HUES48 (cell line): ENCODE results near the gene MEX3D.

Experiments
- H3K27ac ChIP-seq: one replicate; pipeline ENCODE4 v1.7.0; 2013; ENCODE audit warnings: low read depth, low read length, inconsistent platforms
- H3K27me3 ChIP-seq: 2 replicates; pipeline ENCODE4 v1.6.1; 2013; ENCODE audit warnings: mild to moderate bottlenecking, low read length; ENCODE audit not compliant: control insufficient read depth, insufficient read depth
- H3K36me3 ChIP-seq: 2 replicates; pipeline ENCODE4 v1.6.1; 2013; ENCODE audit warnings: low read length; ENCODE audit not compliant: control insufficient read depth, insufficient read depth
- H3K4me1 ChIP-seq: 2 replicates; pipeline ENCODE4 v1.6.1; 2013; ENCODE audit warnings: mild to moderate bottlenecking, low read length; ENCODE audit not compliant: control insufficient read depth, insufficient read depth
- H3K4me3 ChIP-seq: 2 replicates; pipeline ENCODE4 v1.5.1; 2013; ENCODE audit warnings: mild to moderate bottlenecking, low read depth, low read length
- H3K9ac ChIP-seq: 2 replicates; pipeline ENCODE4 v1.6.1; 2013; ENCODE audit warnings: mild to moderate bottlenecking, low read depth, low read length, moderate library complexity
- H3K9me3 ChIP-seq: 2 replicates; pipeline ENCODE4 v1.6.1; 2013; ENCODE audit warnings: low read length; ENCODE audit not compliant: control insufficient read depth, insufficient read depth

MEX3D gene

DNA sequence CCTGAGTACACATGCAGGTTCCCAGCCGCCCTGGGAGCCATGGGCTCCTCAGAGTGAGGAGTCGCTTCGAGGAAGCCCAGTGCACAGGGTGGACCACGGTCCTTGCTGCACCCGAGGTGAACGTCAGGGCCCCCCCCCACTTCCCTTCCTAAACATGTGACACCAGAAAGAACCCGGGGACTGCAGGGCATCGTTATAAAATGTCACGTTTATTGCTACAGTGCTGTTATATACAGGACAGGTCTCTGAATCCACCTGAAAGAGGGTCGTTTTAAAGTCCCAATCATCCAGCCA lies 40.9 kb upstream of the MEX3D start:
- H3K4me1 ChIP-seq: peaks cover 5% of the 10 kb centered on the region; the same call in 1 of the 2 replicates
- H3K9me3 ChIP-seq: no peaks in the 10 kb centered on the region
- H3K36me3 ChIP-seq: peaks cover 43% of the 10 kb centered on the region
- no peak overlapping the region for H3K4me3 ChIP-seq
- no peaks in the 10 kb centered on the region for H3K27me3 ChIP-seq
- no peak overlapping the region for H3K27ac ChIP-seq
- no peak overlapping the region for H3K9ac ChIP-seq

DNA sequence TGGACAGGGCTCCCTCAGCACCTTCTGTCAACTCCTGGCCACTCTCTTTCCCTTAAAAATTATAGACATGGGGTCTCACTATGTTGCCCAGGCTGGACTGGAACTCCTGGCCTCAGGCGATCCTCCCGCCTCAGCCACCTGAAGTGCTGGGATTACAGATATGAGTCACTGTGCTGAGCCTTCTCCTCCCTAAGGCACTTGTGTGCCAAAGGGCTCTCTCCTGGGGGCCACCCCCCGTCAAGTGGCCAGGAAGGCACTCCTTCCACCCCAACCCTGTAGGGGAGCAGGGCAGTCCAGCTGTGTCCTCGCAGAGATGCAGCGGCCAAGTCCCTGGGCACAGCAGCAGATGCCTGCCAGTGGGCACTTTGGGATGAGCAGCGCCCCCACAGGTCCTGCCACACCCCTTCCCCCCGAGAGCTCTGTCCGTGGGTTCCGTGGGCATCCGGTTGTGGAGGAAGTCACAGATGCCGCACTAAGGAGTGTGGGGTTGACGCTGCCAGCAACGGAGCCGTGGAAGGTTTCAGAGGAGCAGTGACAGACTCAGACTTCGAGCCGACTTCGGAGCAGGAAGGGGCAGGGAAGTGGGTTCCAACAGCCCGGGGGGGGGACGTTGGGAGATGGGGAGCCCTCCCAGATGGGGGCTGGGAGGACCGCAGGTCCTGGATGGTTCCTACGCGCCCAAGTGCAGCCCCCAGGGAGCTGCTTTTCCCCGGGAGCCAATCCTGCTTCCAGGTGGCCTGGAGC lies 40.4 kb upstream of the MEX3D start:
- no peak overlapping the region for H3K4me3 ChIP-seq
- H3K36me3 ChIP-seq: peaks cover 38% of the 10 kb centered on the region
- no peaks in the 10 kb centered on the region for H3K9me3 ChIP-seq
- H3K4me1 ChIP-seq: peaks cover 5% of the 10 kb centered on the region; the same call in 1 of the 2 replicates
- no peak overlapping the region for H3K9ac ChIP-seq
- H3K27me3 ChIP-seq: no peaks in the 10 kb centered on the region
- no peak overlapping the region for H3K27ac ChIP-seq

DNA sequence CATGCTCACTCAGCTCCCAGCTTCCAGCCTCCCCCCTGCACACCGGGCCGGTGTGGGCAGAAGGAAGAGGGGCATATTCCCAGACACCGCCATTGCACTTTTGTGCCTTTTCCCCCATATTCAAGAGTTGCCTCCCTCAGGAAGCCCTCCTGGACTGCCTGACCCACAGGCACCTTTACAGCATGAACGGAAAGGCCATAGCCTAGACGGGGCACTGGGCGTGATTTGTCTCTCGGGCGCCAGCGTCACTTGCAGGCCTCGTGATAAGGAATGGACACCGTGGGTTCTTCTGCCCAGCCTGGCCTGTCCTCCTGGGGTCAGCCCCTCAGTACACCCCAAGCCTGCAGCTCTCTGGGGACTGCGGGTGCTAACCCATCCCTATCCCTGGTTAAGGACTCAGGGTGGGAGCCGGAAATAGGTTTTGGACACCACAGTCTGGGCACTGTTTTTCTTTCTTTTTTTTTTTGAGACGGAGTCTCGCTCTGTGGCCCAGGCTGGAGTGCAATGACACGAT lies 38.1 kb upstream of the MEX3D start:
- Histone ChIP-seq H3K9me3 (no peaks in the 10 kb centered on the region), H3K27me3 (no peaks in the 10 kb centered on the region), H3K4me1 (peaks cover 5% of the 10 kb centered on the region; the same call in 1 of the 2 replicates), H3K9ac (peak overlapping the region; percentile 86), H3K27ac (peak overlapping the region; percentile 97), H3K4me3 (peak overlapping the region; percentile 90), H3K36me3 (peaks cover 18% of the 10 kb centered on the region)

DNA sequence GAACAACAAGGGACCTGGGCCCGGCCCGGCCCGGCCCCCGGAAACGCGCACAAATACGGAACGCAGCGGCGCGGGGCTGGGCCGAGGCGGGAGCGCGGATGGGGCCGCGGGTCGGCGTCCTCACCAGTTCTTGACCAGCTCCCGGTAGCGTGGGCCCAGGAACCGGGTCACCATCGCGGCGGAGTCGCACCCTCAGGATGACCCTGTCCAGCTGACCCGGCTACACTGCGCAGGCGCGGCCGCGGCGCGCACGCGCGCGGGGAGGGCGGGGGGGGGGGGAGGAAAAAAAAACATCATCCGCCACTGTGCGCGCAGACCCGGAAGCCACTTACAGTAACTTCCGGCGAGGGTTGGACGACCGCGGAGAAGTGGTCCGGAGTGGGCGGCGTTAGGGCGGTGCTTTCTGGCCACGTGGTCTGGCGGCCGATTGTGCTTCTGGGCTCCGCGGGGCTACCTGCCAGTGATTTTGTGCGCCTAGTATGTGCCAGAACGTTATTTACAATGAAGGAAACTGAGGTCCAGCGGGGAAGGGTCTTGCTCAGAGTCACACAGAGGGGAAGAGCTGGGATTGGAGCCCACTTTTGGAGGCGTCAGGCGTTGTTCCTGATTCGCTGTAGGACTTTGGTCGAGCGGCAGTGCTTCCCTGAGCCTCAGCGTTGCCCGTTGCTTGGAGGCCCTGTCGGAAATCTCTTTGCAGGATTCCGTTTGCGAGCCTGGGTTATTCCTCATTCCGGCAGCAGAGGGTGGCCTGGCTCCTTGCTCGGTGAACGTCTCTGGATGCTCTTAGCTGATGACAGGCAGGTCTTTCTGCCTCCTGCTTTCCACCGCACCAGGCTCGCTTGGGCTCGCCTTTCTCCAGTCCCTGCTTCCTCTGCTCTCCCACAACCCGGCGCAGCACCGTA lies 37.4 kb upstream of the MEX3D start, which contains the start of gene UQCR11:
Gene UQCR11, minus strand, starts transcription at position 227 of the 902 bp plus-strand sequence. Its CDS starts 53 bp downstream, at position 174.
- Histone ChIP-seq H3K4me1 (peaks cover 5% of the 10 kb centered on the region; the same call in 1 of the 2 replicates), H3K27me3 (no peaks in the 10 kb centered on the region), H3K4me3 (peak within 1 kb of the TSS; percentile 90), H3K36me3 (peaks cover 12% of the 10 kb centered on the region), H3K27ac (peak within 1 kb of the TSS; percentile 97), H3K9me3 (no peaks in the 10 kb centered on the region), H3K9ac (peak within 1 kb of the TSS; percentile 86)

DNA sequence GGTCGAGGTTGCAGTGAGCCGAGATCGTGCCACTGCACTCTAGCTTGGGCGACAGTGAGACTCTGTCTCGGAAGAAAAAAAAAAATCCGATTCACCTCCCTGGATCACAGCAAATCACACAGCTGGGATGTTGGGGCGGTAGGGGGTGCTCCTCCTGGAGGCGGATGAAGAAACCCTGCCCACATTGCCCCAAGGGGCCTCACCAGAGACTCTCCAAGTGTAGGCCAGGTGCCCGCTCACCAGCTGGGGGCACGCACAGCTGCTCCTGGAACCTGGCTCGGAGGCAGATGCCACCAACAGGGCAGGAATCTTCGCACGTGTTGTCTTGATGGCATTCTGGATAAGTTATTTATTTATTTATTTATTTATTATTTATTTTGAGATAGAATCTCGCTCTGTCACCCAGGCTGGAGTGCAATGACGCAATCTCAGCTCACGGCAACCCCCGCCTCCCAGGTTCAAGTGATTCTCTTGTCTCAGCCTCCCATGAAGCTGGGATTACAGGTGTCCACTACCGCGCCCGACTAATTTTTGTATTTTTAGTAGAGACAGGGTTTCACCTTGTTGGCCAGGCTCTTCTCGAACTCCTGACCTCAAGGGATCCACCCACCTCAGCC lies 34.1 kb upstream of the MEX3D start:
- H3K9me3 ChIP-seq: no peaks in the 10 kb centered on the region
- no peak overlapping the region for H3K27ac ChIP-seq
- peaks cover 28% of the 10 kb centered on the region for H3K36me3 ChIP-seq
- H3K4me3 ChIP-seq: no peak overlapping the region
- H3K9ac ChIP-seq: no peak overlapping the region
- no peaks in the 10 kb centered on the region for H3K27me3 ChIP-seq
- peaks cover 5% of the 10 kb centered on the region; the same call in 1 of the 2 replicates for H3K4me1 ChIP-seq

DNA sequence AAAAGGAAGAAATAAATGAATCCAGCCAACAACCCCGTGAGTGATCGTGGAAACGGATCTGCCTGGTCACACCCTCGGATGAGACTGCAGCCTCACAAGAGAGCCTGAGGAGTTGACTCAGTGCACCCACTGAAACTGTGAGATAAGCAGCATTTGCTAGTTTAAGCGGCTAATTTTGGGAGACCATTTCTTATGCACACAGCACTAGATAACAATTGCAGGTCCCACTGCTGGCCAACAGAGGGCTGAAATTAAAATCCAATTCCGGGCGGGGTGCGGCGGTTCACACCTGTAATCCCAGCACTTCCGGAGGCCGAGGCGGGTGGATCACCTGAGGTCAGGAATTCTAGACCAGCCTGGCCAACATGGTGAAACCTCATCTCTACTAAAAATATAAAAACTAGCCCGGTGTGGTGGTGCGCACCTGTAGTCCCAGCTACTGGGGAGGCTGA lies 33.5 kb upstream of the MEX3D start:
- no peaks in the 10 kb centered on the region for H3K9me3 ChIP-seq
- H3K36me3 ChIP-seq: peaks cover 34% of the 10 kb centered on the region
- peaks cover 5% of the 10 kb centered on the region; the same call in 1 of the 2 replicates for H3K4me1 ChIP-seq
- H3K4me3 ChIP-seq: no peak overlapping the region
- H3K27me3 ChIP-seq: no peaks in the 10 kb centered on the region
- no peak overlapping the region for H3K9ac ChIP-seq
- H3K27ac ChIP-seq: no peak overlapping the region

DNA sequence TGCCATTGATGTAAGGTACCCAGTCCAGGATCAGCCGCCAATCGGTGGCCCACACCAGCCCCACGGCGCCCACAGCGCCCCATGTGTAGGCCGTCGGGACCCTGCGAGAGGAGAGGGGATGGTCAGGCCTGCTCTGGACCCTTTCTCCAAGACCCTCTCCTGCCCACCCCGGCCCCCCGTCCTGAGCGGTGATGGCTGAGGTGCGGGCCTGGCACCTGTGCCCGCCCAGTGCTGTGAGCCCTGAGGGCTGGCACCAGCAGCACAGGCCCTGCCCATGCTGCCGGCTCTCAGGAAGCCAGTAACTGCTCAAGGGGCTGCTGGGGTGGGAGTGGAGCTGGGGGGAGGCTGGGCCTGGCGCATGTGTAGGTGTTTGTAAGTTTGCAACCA lies 31.3 kb upstream of the MEX3D start:
- H3K9ac ChIP-seq: no peak overlapping the region
- no peak overlapping the region for H3K27ac ChIP-seq
- no peaks in the 10 kb centered on the region for H3K9me3 ChIP-seq
- peaks cover 43% of the 10 kb centered on the region for H3K36me3 ChIP-seq
- H3K4me1 ChIP-seq: no peaks in the 10 kb centered on the region
- H3K27me3 ChIP-seq: no peaks in the 10 kb centered on the region
- H3K4me3 ChIP-seq: no peak overlapping the region

DNA sequence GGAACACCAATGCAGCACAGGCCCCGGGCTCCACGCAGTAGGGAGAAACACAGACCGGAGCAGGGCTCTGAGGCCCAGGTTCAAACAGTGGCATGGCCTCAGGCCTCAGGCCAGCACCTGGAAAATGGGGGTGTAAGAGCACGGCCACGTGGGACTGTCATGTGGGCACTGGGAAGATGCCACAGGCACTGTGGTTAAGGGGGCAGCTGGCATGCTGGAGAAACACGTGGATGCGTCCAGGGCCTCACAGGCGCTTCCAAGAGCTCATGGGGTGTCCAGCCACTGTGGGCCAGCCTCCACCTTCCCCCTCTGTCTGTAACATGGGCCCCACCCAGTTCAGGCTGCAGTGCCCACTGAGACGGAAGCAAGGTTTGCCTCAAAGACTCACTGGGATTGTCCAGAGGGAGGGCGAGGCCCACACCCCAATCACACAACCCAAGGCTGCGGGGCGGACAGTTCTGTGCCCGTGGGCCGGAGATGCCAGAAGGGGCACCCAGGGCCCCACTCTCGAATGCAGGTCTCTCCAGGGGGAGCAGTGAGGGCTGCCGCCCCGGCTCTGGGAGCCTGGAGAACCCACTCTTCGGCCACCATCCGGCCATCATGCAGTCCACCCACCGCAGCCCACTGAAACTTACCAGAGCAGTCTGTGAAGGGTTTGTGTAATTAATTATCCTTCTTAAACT lies 30.8 kb upstream of the MEX3D start:
- peaks cover 43% of the 10 kb centered on the region for H3K36me3 ChIP-seq

DNA sequence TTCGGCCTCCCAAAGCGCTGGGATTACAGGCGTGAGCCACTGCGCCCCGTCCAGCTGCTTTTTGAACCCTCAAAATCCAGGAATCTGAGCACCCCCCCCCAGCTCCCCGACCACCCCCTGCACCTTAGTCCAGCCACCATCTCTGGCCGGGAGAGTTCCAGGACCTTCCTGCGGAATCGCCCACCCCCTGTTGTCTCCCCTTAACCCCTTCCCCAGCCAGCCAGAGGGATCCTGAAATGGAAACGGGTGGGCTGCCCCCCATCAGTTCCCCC lies 25.3 kb upstream of the MEX3D start:
- Histone ChIP-seq H3K27ac (no peak overlapping the region), H3K36me3 (peaks cover 30% of the 10 kb centered on the region)

More for the DNA sequence above, 30.8 kb upstream of the MEX3D start:
- no peaks in the 10 kb centered on the region for H3K4me1 ChIP-seq
- H3K27ac ChIP-seq: no peak overlapping the region
- no peak overlapping the region for H3K4me3 ChIP-seq
- H3K9me3 ChIP-seq: no peaks in the 10 kb centered on the region
- H3K9ac ChIP-seq: no peak overlapping the region
- no peaks in the 10 kb centered on the region for H3K27me3 ChIP-seq

DNA sequence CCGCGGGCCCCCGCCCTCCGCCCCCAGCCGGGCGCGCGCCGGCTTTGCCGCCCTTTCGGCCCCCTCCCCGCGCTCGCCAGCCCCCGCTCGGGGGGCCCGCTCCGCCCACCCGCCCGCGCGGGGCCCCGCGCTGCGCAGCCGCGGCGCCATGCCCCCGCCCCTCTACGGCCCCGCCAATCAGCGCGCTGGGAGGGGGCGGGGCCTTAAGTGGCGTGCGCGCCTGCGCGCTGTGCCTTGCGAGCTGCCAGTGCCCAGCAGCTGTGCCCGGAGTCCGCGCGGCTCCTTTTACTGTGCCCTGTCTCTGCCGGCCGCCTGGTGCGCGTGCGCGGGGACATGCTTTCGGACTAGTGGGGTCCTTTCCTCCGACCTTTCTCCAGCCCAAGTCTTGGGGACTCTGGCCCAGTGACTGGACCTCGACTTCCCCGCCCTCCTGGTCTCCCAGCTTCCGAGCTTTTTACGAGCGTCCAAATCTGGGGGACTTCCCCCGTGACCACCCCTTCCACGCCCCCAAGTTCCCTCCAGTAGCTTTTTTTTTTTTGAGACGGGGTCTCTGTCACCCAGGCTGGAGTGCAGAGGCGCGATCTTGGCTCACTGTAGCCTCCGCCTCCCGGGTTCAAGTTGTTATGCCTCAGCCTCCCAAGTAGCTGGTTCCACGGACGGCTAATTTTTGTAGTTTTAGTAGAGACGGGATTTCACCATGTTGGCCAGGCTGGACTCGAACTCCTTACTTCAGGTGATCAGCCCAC lies 24.8 kb upstream of the MEX3D start, which contains the start of gene MBD3:
Gene MBD3, minus strand, starts transcription at position 111 of the 746 bp plus-strand sequence. CDS start 234 bp downstream, outside the sequence.
- peaks cover 27% of the 10 kb centered on the region for H3K36me3 ChIP-seq
- no peaks in the 10 kb centered on the region for H3K27me3 ChIP-seq
- H3K4me1 ChIP-seq: peaks cover 6% of the 10 kb centered on the region
- peak within 1 kb of the TSS; percentile 99 for H3K4me3 ChIP-seq
- peak within 1 kb of the TSS; percentile 100 for H3K27ac ChIP-seq
- peak within 1 kb of the TSS; percentile 99 for H3K9ac ChIP-seq
- no peaks in the 10 kb centered on the region for H3K9me3 ChIP-seq

More for the DNA sequence above, 25.3 kb upstream of the MEX3D start:
- Histone ChIP-seq H3K4me1 (peaks cover 6% of the 10 kb centered on the region), H3K9me3 (no peaks in the 10 kb centered on the region), H3K9ac (peak overlapping the region; percentile 61; the same call in 1 of the 2 replicates), H3K27me3 (no peaks in the 10 kb centered on the region), H3K4me3 (peak overlapping the region; percentile 73; the same call in 1 of the 2 replicates)
